GM12874 (cell line): ENCODE data around the gene TMCO4.

Experiments used
- CTCF ChIP-seq: IDR thresholded peaks from 2 replicates; pipeline ENCODE4 v1.5.1; 2011; ENCODE audit warnings: low read depth, mild to moderate bottlenecking, control low read depth, low read length, moderate library complexity; ENCODE audit not compliant: insufficient read depth

Gene TMCO4

DNA sequence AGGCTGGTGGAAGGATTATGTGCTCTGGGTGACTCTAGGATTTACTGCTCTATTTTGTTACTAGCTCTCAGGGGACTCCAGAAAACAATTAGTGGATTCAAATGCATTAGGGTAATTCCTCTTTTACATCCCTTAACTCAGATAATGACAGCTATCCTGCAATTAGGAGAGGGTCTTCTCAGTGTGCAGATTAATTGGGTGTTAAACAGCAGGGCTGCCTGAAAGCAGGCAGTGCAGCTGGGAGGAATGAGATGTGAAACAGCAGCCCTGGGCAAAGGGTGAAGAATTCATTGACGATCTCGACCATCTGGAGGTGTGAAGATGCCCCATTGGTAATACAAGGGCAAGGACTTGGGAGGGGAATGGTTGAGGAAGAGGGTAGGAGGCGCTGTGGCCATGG lies 68.9 kb downstream of the TMCO4 start:
- no peak for TF ChIP-seq CTCF

DNA sequence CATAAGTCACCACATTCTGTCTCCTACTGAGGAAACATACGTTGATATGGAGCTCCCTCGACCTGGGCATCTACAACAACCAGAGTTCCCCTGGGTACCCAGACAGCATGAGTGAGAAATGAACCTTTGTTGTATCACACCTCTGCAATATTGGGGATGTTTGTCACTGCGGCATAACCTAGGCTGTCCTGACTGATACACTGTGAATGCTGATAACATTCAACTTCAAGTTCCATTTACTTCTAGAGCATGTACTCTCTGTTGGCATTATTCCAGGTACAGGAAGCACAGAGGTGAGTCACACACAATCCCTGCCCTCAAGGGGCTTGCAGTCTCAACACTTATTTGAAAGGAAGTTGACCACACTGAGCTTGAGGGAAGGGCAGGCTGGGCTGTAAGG lies 69.5 kb downstream of the TMCO4 start:
- no peak for TF ChIP-seq CTCF

GRCh38 chr1:19728413-19729145 lies 71.1 kb downstream of the TMCO4 start:
- TF ChIP-seq CTCF = no peak

DNA sequence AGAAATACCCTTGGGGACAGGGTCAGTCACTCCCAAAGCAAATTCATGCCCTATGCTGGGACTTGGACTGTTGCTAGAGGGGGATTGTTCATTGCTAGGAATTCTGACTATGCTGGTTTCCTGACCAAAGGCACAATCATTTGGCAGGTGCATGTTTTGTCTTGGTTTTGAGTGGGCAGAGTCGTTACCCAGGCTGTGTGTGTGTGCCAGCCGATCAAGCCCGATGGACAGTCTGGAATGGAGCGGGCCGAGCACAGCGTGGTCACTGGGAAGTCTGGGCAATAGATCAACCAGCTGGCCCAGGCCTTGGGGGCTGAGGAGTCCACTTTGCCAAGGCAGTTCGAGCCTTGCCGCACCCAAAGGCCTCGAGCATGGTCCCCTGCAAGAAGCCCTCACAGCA lies 74.1 kb downstream of the TMCO4 start:
- TF ChIP-seq CTCF = no peak

GRCh38 chr1:19723874-19724273 lies 75.8 kb downstream of the TMCO4 start:
- TF ChIP-seq CTCF = no peak

DNA sequence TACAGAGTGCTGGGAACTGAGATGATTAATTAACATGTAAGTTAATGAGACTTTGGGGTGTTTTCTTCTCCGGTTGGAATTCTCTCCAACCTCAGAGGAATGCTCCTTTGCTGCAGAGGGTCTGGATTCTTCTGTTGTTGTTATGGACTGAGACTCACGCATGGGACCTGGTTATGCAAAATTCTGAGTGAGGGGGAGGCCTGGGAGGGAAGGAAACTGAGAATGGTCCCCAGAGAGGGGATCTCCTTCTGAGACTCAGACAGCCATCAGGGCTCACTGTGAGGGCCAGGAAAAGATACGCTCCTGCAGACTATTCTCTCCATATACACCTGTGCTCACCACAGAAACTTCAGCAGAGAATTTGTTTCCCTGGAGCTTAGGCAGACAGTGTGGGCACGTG lies 78.7 kb downstream of the TMCO4 start:
- no peak for TF ChIP-seq CTCF

DNA sequence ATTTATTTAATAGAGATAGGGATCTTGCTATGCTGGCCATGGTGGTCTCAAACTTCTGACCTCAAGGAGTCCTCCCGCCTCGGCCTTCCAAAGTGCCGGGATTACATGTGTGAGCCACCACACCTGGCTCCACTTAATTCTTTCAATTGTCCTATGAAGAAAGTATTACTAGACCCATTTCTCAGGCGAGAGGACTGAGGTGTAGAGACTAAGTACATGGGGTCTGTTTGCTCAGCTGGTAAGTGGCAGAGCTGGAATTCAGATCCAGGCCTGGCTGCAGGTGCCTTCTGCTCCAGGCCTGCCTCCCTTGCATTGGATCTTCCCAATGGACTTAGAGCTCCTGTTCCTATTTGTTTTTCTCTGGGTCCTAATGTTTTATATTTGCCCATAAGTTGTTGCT lies 79.5 kb downstream of the TMCO4 start:
- no peak for TF ChIP-seq CTCF

- no peak for TF ChIP-seq CTCF
Observed at GRCh38 chr1:19717467-19717866, 82.2 kb downstream of the TMCO4 start.
